Left cardiac atrium (tissue), 4 donors: ENCODE measurements around the gene MRPS35. TPM values are rescaled to one million over a fixed set of nuclear protein-coding genes. Genes with fewer than 3 reads are reported as not detected.

ENCODE experiments used
- ATAC-seq, 2 donors: fragments of 200-7000 bp; cut with Tn5 transposase; one replicate each; pipeline ENCODE4 v1.9.1; 2020; ENCODE audit warnings: mild to moderate bottlenecking in 2 of 2, moderate library complexity in 2 of 2
- DNase-seq: peaks from one replicate; pipeline ENCODE4 v3.0.0-alpha.2; 2020
- intact Hi-C, 2 donors: fragments of 100-400 bp; cut with DNase I; formaldehyde crosslinking; loops; one replicate each; pipeline versions ENCODE4 v1.14.1 to v1.15.1; 2022 to 2023
- total RNA-seq, 2 donors: library from RNA; stranded (reverse); fragmentation: NEBNext Ultra II Directional; extraction: Animal tissue kit (Norgen Biotek cat#: 25700); gene quantifications; one replicate each; pipeline ENCODE4 v1.2.1, GENCODE V29; 2021
- donor health status: DM: no; HTN: yes; CAD: no.
- donor health status: DM: no; HTN: yes; CAD: no; lungs with severe emphysema.
- donor health status: DM: yes; HTN: yes; CAD: no.
- donor health status: Dilated cardiomyopathy.

Gene MRPS35
- total RNA-seq, 2 donors from 2014 or later: 40.6 to 44.6 TPM

DNA sequence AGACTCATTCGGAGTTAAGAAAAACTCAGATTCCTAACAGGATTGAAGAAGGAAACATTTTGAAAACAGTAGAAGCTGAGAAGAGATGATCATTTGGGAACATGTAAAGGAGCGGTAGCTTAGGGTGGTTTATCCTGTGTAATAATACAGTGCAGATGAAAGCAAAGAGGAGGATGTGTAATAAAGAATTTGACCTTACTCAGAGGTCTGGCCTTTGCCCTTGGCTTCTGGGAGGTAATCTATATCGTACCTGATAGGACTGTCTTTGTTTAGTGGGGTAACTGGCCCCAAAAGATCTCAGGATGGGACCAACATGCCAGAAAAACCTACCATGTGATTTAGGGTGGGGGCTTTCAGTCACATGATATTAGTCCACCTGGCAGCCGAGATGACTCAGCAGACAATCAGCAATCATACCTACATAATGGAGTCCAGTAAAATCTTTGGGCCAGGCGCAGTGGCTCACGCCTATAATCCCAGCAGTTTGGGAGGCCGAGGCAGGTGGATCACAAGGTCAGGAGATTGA lies 46.1 kb downstream of the MRPS35 start:
- no peak for ATAC-seq
- DNase-seq: no peak
- intact Hi-C loops: no loop called here

DNA sequence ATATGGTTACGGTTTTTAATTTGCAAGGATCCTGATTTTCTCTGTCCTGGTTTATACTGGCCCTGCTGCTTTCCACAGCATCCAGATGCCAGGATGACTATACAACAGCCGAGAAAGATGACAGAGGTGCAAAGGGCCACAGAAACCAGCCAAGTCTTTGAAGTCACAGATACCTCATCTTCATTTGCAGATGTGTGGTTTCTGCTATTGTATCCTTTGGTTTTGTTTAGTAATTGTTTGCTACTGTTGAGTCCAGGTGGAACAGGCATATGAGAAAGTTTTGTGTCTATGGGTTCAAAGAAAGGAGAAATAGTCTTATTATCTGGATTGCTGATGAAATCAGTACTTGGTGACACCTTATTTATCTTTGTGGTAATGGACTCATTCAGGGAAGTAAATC lies 52.1 kb downstream of the MRPS35 start:
- intact Hi-C loops: no loop called here
- DNase-seq (no peak), ATAC-seq (no peak)

DNA sequence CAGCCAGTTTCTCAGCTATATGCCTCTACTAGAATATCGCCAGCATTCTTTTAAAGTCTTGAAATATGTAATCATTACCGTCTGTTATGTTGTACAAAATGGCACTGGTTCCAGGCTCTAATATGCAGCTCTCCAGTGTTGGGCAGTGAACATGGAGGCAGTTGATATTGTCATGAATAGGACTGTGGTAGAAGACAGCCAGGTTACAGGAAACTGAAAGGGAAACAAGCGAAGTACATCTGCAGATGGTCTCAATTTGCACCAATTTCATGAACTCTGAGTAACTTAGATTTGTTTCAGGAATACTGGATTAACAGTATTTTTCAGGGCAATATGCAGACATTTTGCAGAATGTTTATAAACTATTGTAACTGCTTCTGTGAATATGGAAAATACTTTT lies 56.0 kb downstream of the MRPS35 start:
- ATAC-seq: no peak
- intact Hi-C loops: no loop called here
- no peak for DNase-seq

DNA sequence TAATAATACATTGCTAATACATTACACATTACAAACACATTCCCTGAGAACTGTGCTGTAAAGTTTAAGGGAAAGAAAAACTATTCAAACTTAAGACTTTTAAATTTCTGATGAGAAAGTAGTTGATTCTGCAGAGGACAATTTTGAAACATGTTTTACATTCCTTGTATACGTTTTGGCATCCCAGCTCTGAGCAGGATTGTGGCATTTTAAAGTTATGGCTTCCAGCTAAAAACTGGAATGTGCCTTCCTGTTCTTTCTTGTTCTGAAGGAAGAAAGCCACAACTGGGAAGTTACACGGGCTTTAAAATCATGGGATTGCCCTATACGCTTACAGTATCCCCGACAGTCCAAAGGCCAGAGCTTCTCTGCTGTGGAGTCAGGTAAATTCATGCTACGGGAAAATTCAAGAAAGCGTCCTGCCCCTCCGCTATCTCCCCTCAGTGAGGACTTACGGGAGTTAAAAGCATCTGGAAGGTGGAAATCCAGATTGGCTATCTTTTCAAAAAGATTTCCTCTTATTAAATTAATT lies 58.6 kb downstream of the MRPS35 start:
- ATAC-seq: no peak
- DNase-seq: no peak
- intact Hi-C loops: no loop called here

DNA sequence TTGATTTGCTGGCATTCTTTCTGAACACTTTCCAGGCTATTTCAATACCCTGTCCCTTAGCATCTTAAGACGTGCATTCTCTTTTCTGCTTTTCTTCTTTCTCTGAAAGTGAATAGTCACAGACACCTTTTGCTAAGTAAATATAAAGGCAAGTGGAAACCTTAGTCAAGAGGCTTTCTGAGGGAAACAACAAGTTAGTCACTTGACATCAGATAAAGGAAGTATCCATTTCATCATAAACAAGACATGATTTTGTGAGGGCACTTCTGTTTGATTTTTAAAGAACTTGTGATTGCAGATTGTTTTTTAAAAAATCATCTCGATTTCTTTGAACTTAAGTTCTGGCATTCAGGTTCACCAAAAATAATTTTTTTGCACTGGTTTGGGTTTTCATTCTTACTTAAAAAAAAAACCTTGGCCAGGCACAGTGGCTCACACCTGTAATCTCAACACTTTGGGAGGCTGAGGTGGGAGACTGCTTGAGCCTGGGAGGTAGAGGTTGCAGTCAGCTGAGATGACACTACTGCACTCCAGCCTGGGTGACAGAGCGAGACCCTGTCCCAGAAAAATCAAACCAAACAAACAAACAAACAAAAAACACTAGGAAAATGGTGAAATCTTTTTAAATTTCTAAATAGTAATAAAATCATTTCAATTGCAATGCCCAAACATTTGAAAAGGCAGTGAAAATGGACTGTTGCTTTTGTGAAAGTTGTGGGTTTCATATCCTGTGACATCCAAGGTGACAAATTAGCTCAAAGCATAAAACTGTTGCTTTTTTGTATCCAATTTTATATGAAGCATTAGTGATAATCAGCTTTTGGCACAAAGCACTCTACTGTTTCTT lies 61.1 kb downstream of the MRPS35 start:
- DNase-seq: no peak
- no peak for ATAC-seq
- intact Hi-C loops: no loop called here

DNA sequence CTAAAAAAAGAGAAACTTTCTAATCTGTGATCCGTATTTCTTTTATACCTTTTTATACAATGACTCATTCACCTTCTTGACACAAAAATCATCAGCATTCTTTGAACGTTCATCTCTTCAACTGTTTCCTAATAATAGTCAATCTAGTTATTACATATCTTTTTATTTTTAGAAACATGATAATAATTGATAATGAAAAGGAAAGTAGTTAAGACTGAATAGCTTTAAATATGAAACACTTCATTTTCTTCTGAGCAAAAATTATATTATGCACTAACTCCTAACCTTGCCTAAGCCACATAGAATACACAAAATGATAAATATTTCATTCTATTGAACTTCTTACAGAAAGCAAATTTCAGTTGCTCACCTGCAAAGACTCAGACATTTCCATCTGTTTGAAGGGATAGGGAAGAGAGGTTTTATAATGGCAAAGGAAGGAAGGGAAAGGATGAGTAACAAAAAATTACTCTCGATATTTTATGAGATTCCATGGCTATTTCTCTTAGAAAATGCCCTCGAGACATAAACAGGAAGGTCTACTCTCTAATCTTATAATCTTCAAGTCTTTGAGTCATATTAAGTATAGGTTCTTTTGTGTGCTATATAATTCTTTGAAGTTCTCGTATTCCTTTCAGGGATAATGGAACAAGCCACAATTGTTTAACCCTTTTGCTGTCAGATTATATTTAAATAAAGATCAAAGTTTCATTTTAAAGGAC lies 61.9 kb downstream of the MRPS35 start:
- intact Hi-C loops: no loop called here
- DNase-seq: no peak

DNA sequence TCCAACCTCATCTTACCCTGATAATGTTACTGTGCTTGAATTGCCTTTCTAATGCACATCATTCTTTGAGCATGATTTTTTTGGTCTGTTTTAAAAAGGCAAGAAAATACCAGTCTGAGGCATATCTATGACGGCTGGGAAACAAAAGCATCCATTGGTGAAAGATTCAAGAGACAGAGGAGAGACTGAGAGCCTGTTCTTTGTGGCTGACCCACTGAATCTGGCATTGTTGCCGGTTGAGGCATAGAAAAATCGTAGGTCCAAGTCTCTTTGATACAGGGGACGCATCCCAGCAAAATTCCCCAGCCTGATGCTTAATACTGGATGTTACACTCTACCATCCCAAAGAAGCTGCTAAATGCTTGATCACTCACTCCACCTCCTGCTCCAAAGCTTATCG lies 66.5 kb downstream of the MRPS35 start:
- intact Hi-C loops: no loop called here
- ATAC-seq: no peak
- no peak for DNase-seq

More for the DNA sequence above, 61.9 kb downstream of the MRPS35 start:
- ATAC-seq: no peak

DNA sequence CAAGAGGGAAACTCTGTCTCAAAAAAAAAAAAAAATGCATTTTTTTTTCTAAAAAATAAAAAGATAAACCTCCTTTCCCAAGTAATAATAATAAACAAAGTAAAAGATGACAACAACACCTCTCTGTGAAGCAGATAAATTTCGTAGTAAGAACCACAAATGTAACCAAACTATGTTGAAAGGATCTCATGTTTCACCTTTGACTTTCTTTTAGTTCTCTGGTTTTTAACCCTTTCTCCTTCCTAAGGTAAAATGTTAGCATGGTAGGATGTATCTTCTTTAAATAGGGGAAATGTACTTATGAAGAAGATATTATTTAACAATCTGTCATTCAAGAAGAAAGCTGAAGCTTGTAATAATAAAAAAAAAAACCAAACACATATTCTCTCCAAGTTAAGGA lies 67.6 kb downstream of the MRPS35 start:
- no peak for DNase-seq
- intact Hi-C loops: no loop called here
- ATAC-seq: no peak

DNA sequence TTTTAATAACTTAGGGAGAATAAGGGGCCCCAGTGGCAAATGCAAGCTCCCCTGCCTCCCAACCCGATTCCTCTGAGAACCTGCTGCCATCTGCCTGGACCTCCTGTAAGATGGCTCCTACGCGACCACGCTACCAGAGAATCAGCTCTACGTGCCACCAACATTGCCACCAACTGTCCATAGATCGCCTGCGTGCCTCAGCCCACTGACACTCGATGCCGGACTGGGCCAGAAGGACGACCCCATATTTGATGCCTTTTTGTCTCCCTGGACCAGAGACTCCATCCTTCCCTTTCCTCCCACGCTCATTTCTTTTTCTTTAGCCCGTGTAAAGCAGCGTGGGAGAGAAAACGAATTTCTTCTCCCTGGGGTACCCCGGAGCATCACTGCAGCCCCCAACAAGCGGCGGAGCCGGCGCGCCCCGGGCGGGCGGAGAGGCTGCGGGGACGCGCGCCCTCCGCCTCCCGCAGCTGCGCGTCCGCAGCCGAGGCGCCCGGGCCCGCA lies 68.8 kb downstream of the MRPS35 start:
- ATAC-seq (peak in 1 of 2 donors; percentile 1), DNase-seq (peak; percentile 24)
- intact Hi-C loops: no loop called here

DNA sequence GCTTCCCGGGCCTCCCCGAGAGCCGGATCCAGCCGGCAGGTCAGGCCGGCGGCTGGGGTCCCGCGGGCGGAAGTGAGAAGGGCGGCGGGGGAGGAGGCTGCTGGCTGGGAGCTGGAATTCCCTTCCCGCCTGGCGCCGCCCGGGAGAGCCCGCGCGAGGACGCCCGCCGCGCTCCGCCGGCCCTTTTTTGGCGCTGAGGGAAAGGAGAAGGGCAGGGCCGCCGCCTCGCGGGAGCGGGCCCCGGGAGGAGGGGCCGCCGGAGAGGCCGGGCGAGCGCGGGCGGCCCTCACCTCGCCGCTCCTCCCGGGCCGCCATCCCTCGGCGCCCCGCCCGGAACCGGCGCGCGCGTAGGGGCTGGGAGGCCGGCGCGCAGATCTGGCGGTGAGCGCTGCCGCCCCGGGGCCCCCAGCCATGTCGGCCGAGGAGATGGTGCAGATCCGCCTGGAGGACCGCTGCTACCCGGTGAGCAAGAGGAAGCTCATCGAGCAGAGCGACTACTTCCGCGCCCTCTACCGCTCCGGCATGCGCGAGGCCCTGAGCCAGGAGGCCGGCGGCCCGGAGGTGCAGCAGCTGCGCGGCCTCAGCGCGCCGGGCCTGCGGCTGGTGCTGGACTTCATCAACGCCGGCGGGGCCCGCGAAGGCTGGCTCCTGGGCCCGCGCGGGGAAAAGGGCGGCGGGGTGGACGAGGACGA lies 69.4 kb downstream of the MRPS35 start, which contains the start of the genes KLHL42 and MANSC4:
TSS of gene KLHL42 (plus strand) at position 314 of the 692 bp plus-strand sequence. CDS start at position 412, 98 bp downstream.
TSS of gene MANSC4 (minus strand) at position 317 of the 692 bp plus-strand sequence. CDS start 8,960 bp downstream, outside the sequence.
- DNase-seq: peak; percentile 82
- intact Hi-C loops: no loop called here
- peak; percentile 93 to 96 for ATAC-seq

DNA sequence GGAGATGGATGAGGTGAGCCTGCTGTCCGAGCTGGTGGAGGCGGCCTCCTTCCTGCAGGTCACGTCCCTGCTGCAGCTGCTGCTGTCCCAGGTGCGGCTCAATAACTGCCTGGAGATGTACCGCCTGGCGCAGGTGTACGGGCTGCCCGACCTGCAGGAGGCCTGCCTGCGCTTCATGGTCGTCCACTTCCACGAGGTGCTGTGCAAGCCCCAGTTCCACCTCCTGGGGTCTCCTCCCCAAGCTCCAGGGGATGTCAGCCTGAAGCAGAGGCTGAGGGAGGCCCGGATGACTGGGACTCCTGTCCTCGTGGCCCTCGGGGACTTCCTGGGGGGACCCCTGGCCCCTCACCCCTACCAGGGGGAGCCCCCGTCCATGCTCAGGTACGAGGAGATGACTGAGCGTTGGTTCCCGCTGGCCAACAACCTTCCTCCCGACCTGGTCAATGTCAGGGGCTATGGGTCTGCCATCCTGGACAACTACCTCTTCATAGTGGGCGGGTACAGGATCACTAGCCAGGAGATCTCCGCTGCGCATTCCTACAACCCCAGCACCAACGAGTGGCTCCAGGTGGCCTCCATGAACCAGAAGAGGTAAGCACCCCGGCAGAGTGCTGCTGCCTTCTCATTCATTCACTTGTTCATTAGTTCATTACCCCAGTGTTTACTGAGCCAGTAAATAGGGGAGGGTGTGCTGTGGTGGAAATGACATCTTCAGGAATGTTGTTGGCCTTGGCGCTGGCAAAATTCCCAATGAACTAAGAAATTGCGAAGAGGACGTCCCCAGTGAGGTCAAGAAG lies 70.2 kb downstream of the MRPS35 start:
- intact Hi-C loops: no loop called here
- ATAC-seq (peak in 1 of 2 donors; percentile 21), DNase-seq (peak; percentile 41)

DNA sequence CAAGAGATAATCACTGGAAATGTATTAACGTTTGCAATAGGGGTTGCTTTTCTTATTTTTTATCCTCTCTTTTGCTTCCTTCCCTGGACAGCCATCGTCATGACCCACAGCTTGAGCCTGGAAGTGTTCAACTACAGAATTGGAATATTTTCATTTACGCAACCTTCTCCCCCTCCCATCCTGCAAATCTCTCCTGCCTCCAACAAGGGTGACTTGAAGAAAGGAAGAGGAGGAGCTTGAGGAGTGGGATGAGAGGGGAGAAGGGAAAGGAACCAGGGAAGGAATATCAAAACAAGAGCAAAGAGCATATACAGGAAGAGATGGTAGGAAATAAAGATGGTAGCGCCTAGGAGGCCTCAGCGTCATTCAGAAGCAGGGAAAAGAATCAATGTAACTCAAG lies 71.0 kb downstream of the MRPS35 start:
- intact Hi-C loops: no loop called here
- DNase-seq (no peak), ATAC-seq (no peak)

DNA sequence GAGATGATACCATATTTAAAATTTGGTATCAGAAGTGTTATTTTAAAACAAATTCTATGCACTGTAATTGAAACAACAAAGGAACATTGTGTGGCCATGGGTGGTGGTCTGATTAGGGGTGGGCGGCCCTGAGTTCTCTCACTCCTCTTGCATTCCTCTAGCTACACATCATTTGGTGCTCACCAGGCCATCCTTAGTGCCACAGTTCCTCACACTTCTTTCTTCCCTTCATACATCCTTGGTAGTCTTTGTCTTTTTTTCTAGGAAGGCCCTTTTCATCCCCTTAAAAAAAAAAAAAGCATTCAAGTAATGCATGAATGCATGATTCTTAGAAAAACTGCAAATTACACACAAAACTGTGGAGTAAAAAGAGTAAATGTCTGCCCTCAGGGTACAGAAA lies 71.8 kb downstream of the MRPS35 start:
- intact Hi-C loops: no loop called here
- DNase-seq (no peak), ATAC-seq (no peak)

DNA sequence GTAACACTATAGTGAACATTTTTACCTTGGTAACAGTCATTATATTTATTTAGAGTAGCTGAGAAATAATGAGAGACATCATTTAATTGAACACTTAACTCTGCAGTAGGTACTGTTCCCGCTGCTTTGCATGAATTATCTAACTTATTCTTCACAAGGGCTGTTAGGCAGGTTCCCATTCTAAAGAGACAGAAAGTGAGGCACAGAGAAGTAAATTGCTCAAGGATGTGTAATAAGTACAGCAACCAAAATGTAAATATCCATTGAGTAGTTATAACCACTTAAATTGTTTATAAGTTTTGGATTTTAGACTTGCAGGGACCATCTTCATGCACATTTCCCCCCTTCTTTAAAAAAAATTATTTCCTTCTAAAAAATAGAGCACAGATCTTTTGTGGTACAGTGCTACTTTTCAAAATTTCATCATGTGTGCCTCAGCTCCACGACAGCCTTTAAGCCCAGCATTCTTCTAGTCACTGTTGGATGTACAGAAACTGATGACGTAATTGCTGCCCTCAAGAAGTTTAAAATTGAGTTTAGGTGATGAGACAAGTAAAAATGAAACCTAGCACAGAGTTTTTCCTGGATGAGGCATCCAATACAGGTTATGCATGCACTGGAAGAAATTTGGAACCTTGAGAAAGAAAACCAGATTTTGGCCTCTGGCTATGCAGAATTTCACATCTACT lies 75.4 kb downstream of the MRPS35 start:
- intact Hi-C loops: no loop called here
- DNase-seq (no peak), ATAC-seq (no peak)

DNA sequence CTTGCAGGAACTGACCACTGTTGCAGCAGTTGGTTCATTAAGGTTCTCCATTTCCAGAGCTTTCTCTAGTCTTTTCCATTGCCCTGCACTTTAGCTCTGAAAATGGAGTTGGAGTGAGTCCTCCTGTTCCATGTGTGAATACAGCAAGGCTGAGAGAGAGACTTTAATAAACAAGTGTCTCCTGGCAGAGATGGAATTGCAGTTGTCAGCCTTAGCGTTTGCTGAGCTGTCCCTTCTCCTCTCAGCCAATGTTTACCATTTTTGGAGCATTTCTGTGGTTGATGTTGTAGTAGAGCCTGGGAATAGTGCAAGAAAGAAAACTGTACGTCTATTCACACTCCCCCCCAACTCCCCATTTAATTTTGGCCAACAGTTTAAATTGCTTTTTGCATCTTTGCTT lies 76.9 kb downstream of the MRPS35 start:
- ATAC-seq (no peak), DNase-seq (no peak)
- intact Hi-C loops: no loop called here

DNA sequence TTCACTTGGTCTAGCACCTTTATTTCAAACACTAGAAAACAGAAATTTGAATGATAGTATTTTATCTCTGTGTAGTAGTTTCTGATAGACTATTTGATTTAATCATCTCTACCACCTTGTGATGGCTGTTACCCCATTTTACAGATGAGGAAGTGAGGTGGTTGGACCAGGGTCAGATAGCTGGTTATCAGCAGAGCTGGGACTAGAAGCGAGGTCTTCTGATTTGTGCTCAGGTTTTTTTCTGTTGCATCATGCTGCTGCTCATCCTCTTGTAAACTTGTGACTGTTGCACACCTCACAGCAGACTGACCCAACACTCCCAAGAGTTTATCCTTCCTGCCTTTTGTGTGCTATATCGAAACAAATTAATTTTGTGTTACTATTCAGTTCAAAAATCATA lies 79.5 kb downstream of the MRPS35 start:
- intact Hi-C loops: no loop called here
- no peak for DNase-seq
- no peak for ATAC-seq

DNA sequence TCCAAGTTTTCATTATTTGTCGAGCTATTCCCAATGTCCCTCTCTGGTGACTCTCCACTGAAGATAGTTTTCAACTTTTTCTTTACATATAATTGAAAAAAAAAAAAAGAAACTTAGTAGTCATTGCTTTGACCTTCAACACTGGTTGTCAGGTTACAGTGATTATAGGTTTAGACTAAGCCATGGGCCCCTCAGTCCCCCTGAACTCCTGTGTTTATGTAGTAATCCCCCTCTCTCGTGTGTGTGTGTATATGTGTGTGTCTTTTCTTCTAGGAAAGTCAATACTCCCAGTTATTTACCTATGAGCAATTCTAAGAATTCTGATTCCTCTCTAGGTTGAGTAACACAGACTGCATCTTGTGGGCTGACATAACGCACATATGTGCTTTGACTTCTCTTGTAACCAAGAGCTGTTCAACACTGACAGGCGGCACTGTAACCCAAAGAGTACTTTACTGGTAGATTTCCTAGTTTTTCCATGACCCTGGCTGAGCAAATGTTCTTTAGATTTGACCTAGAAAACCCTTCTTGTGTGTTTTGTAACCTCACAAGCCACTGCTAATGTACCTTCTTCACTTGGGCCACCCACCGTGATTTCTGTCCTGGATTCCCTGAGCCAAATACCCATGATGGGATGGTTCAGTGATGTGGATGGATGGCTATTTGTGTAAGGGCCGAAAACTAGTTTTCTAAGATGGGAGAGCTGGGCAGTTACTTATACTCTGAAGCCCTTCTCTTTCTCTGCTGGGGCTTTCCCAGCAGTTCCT lies 84.4 kb downstream of the MRPS35 start:
- intact Hi-C loops: no loop called here
- ATAC-seq: no peak
- DNase-seq: no peak
